Measurements from ENCODE around the gene DCAF7. TPM values are rescaled to one million over a fixed set of nuclear protein-coding genes. Genes with fewer than 3 reads are reported as not detected.

The DCAF7 gene
- total RNA-seq, 1 experiment from 2014 or later = 91.5 TPM

- TF ChIP-seq ATF1 (CRISPR knock-in tag; IDR thresholded peaks at IDR 0.05) = no peak
- TF ChIP-seq, protein P1, sequence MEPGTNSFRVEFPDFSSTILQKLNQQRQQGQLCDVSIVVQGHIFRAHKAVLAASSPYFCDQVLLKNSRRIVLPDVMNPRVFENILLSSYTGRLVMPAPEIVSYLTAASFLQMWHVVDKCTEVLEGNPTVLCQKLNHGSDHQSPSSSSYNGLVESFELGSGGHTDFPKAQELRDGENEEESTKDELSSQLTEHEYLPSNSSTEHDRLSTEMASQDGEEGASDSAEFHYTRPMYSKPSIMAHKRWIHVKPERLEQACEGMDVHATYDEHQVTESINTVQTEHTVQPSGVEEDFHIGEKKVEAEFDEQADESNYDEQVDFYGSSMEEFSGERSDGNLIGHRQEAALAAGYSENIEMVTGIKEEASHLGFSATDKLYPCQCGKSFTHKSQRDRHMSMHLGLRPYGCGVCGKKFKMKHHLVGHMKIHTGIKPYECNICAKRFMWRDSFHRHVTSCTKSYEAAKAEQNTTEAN (CRISPR knock-in tag; IDR thresholded peaks at IDR 0.05) = no peak
- TF ChIP-seq ZNF263 (CRISPR knock-in tag; IDR thresholded peaks at IDR 0.05; ENCODE audit: low read depth) = no peak
- TF ChIP-seq, protein P2, sequence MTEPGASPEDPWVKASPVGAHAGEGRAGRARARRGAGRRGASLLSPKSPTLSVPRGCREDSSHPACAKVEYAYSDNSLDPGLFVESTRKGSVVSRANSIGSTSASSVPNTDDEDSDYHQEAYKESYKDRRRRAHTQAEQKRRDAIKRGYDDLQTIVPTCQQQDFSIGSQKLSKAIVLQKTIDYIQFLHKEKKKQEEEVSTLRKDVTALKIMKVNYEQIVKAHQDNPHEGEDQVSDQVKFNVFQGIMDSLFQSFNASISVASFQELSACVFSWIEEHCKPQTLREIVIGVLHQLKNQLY (CRISPR knock-in tag; IDR thresholded peaks at IDR 0.05) = no peak
- no peak for TF ChIP-seq GABPB1 (CRISPR knock-in tag; IDR thresholded peaks at IDR 0.05)
Observed at GRCh38 chr17:63635290-63635689, 85.0 kb downstream of the DCAF7 start (continued).

DNA sequence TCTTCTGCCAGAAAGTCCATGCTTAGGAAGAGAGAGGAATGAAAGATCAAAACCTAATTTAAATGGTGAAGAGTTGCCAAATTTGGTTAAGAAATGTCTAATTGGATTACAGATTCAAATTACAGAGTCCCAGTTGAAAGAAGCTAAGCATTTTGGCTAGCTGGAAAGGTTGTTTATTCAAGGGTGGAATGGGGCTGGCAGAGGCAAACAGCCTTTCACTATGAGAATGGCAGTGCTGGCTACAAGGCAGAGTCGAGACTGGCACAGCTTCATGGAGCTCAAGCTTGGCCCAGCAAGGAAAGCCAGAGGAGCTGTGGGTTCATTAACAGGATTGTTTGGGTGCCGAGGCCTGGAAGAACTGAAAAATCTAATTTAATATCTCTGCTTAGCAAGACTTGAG lies 85.5 kb downstream of the DCAF7 start:
- Mint-ChIP-seq H3K27me3 (ENCODE audit: low read depth) (no peaks in the 10 kb centered on the region), H3K4me3 (no peak overlapping the region), H3K36me3 (peaks cover 4% of the 10 kb centered on the region; the same call in 1 of the 2 replicates), H3K4me1 (peaks cover 46% of the 10 kb centered on the region), H3K27ac (no peak overlapping the region), H3K9me3 (no peaks in the 10 kb centered on the region)
- ATAC-seq (no peak), DNase-seq (ENCODE audit: low spot score) (no peak)
- TF ChIP-seq ATF3 (CRISPR knock-in tag; conservative IDR thresholded peaks at IDR 0.05) (no peak), ZNF416 (CRISPR knock-in tag; IDR thresholded peaks at IDR 0.05) (no peak), RELA (CRISPR knock-in tag; IDR thresholded peaks at IDR 0.05; ENCODE audit: borderline replicate concordance) (no peak), ZNF232 (CRISPR knock-in tag; IDR thresholded peaks at IDR 0.05) (no peak), IRF2 (CRISPR knock-in tag; IDR thresholded peaks at IDR 0.05; ENCODE audit: borderline replicate concordance, low read depth) (no peak)
- TF ChIP-seq, protein P3, sequence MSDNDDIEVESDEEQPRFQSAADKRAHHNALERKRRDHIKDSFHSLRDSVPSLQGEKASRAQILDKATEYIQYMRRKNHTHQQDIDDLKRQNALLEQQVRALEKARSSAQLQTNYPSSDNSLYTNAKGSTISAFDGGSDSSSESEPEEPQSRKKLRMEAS (CRISPR knock-in tag; IDR thresholded peaks at IDR 0.05) = no peak
- TF ChIP-seq, protein P4, sequence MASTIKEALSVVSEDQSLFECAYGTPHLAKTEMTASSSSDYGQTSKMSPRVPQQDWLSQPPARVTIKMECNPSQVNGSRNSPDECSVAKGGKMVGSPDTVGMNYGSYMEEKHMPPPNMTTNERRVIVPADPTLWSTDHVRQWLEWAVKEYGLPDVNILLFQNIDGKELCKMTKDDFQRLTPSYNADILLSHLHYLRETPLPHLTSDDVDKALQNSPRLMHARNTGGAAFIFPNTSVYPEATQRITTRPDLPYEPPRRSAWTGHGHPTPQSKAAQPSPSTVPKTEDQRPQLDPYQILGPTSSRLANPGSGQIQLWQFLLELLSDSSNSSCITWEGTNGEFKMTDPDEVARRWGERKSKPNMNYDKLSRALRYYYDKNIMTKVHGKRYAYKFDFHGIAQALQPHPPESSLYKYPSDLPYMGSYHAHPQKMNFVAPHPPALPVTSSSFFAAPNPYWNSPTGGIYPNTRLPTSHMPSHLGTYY (CRISPR knock-in tag; IDR thresholded peaks at IDR 0.05) = no peak
- TF ChIP-seq, protein P5, sequence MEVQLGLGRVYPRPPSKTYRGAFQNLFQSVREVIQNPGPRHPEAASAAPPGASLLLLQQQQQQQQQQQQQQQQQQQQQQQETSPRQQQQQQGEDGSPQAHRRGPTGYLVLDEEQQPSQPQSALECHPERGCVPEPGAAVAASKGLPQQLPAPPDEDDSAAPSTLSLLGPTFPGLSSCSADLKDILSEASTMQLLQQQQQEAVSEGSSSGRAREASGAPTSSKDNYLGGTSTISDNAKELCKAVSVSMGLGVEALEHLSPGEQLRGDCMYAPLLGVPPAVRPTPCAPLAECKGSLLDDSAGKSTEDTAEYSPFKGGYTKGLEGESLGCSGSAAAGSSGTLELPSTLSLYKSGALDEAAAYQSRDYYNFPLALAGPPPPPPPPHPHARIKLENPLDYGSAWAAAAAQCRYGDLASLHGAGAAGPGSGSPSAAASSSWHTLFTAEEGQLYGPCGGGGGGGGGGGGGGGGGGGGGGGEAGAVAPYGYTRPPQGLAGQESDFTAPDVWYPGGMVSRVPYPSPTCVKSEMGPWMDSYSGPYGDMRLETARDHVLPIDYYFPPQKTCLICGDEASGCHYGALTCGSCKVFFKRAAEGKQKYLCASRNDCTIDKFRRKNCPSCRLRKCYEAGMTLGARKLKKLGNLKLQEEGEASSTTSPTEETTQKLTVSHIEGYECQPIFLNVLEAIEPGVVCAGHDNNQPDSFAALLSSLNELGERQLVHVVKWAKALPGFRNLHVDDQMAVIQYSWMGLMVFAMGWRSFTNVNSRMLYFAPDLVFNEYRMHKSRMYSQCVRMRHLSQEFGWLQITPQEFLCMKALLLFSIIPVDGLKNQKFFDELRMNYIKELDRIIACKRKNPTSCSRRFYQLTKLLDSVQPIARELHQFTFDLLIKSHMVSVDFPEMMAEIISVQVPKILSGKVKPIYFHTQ (CRISPR knock-in tag; IDR thresholded peaks at IDR 0.05) = no peak
- TF ChIP-seq, protein P6, sequence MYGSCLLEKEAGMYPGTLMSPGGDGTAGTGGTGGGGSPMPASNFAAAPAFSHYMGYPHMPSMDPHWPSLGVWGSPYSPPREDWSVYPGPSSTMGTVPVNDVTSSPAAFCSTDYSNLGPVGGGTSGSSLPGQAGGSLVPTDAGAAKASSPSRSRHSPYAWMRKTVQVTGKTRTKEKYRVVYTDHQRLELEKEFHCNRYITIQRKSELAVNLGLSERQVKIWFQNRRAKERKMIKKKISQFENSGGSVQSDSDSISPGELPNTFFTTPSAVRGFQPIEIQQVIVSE (CRISPR knock-in tag; IDR thresholded peaks at IDR 0.05; ENCODE audit: borderline replicate concordance) = no peak
- TF ChIP-seq, protein P7, sequence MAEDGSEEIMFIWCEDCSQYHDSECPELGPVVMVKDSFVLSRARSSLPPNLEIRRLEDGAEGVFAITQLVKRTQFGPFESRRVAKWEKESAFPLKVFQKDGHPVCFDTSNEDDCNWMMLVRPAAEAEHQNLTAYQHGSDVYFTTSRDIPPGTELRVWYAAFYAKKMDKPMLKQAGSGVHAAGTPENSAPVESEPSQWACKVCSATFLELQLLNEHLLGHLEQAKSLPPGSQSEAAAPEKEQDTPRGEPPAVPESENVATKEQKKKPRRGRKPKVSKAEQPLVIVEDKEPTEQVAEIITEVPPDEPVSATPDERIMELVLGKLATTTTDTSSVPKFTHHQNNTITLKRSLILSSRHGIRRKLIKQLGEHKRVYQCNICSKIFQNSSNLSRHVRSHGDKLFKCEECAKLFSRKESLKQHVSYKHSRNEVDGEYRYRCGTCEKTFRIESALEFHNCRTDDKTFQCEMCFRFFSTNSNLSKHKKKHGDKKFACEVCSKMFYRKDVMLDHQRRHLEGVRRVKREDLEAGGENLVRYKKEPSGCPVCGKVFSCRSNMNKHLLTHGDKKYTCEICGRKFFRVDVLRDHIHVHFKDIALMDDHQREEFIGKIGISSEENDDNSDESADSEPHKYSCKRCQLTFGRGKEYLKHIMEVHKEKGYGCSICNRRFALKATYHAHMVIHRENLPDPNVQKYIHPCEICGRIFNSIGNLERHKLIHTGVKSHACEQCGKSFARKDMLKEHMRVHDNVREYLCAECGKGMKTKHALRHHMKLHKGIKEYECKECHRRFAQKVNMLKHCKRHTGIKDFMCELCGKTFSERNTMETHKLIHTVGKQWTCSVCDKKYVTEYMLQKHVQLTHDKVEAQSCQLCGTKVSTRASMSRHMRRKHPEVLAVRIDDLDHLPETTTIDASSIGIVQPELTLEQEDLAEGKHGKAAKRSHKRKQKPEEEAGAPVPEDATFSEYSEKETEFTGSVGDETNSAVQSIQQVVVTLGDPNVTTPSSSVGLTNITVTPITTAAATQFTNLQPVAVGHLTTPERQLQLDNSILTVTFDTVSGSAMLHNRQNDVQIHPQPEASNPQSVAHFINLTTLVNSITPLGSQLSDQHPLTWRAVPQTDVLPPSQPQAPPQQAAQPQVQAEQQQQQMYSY (CRISPR knock-in tag; IDR thresholded peaks at IDR 0.05) = no peak
- CTCF ChIA-PET = interaction anchor here (1.1 kb wide), 2 partner anchors 43 to 75 kb away, joined by 3 read pairs; no protein-coding TSS in a partner anchor
- POLR2A ChIA-PET = interaction anchor here (0.6 to 0.8 kb wide), 2 partner anchors 13 to 133 kb away, joined by 4 to 5 read pairs; no protein-coding TSS in a partner anchor

Measured in WTC11 (cell line).